Amniotic stem cell (primary cell): ENCODE data around the gene ERICH6.
A peak's percentile ranks its signal among the peaks of the same experiment; 100 is the strongest.

Experiments
- DNase-seq: peaks from one replicate; lab custom pipeline; 2025; lab: John Stamatoyannopoulos, UW

The ERICH6 gene

GRCh38 chr3:150736903-150737832, 33.4 kb upstream of the ERICH6 start:
- DNase-seq: no peak

DNA sequence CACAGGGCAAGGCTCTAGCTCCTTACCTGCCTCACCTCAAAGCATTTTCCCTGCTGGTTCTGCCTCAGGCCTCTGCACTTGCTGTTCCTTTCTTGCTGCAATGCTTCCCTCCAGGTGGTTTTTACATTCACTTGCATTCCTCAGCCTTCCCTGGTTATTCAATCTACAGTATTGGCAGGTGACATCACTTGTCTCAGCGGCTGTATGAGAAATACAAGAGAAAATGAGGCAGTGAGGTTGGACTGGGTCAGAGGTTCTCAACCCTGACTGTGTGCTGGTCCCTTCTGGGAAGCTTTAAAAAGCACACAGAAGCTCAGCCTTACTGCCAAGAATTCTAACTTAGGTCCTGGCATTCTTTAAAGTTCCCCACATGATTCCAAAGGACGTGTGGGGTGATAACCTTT, 32.6 kb upstream of the ERICH6 start:
- no peak for DNase-seq

GRCh38 chr3:150734795-150735119, 31.0 kb upstream of the ERICH6 start:
- DNase-seq: no peak

DNA sequence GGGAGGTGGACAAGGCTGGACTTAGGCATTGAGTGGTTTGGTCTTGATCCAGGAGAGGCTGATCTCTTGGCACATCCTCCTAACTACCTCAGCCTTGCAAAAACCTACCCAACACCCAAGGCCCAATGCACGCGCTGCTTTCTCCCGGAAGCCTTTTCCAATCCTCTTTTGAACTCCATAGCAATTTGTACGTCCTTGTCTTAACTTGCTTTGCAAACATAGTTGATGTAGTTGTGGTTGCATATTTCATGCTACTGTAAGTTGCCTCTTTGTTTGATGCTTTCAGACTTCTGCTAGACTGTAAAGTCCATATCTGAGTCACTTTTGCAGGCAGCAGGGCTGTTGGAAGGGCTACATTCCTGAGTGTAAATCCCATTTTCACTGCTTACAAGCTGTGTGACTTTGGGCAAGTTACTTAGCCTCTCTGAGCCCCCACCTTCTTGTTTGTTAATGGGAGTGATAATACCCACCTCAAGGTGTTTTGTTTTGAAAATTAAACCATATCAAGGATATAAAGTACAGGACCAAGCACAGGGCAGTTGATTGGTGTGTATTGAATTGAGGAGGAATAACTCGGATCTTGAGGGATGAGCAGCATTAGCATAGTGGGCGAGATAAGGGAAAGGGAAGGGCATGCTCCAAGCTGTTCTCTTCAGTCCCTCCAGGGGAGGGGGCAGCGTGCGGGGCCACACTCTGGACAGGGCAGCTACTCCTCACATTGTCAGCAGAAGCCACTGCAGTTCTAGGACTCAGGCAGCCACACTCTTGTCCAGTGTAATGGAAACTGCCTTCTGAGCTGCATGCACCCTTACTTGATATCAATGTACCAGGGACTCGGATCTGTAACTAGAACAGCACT, 30.4 kb upstream of the ERICH6 start:
- no peak for DNase-seq

DNA sequence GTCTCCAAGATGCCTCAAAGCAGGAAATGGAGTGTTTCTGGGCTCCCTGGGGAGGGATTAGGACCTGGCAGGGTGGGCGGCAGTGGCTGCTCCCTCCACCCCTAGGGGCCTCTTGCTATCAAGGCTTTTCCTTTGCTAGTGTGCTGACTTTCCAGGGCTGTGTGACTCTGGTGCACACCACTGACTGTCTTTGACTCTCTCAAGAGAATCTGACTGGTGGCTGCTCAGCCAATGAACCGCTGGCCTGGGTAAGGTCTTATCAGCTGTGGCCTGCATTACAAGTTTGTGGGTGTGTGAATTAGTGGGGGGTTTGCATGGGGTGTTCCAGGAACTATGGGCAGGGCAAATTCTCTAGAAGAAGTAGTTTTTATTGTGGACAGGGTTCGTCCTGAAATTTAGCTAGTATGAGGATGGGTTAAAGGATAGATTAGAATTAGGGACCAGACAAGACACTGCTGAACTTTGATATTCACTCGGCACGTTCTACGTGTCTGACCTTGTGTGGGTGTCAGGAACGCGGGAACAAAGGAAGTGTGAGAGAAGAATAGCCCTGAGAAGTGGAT, 29.7 kb upstream of the ERICH6 start:
- no peak for DNase-seq

DNA sequence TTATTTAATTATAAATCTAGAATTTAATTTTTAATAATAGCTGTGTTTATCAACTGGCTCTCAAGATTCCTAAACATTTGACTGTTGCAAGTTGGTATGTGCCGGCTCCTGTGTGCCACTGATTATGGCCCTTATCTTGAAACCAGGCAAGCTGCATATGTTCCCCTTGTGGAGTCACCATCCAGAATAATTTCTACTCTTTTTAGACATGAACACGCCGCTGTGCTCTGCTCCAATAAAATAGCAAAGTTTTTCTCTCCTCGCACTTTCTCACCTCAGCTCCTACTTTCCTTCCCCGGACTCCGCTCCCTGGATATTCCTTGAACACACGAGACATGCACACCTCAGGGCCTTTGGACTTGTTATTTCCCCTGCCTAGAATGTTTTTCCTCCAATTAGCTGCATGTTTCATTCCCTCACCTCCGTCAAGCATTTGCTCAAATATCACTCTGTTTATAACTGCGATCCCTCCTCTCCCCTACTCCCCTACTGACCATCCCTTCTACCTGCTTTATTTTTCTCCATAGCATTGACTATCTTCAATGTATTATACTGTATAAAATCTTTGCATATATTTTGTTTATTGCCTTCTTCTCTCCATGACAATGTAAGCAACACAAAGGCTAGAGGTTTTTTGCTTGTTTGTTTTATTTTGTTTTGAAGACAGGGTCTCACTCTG, 26.1 kb upstream of the ERICH6 start:
- no peak for DNase-seq

- no peak for DNase-seq
These were observed 24.2 kb upstream of the ERICH6 start for GRCh38 chr3:150727653-150728502.

GRCh38 chr3:150725548-150725947, 21.8 kb upstream of the ERICH6 start:
- no peak for DNase-seq

DNA sequence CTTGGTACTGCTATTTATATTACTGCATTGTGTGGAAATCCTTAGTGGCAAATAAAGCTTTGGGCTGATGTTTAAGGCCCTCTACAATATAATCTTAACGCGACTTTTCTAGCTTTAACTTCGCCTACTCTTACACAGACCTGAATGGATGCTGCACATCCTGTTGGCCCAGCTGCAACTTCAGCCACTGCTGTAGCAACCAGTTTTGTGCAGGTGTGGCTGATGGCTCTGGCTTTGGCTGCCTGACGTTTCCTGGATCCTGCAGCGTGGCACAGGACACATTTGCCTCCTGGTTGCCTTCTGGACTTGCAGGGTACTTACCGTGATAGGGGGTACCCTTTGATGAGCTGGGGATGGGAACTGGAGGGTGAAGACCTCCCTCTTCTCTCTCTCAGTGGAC, 20.2 kb upstream of the ERICH6 start:
- no peak for DNase-seq

- DNase-seq: no peak
These were observed 18.5 kb upstream of the ERICH6 start for GRCh38 chr3:150722267-150722666.

DNA sequence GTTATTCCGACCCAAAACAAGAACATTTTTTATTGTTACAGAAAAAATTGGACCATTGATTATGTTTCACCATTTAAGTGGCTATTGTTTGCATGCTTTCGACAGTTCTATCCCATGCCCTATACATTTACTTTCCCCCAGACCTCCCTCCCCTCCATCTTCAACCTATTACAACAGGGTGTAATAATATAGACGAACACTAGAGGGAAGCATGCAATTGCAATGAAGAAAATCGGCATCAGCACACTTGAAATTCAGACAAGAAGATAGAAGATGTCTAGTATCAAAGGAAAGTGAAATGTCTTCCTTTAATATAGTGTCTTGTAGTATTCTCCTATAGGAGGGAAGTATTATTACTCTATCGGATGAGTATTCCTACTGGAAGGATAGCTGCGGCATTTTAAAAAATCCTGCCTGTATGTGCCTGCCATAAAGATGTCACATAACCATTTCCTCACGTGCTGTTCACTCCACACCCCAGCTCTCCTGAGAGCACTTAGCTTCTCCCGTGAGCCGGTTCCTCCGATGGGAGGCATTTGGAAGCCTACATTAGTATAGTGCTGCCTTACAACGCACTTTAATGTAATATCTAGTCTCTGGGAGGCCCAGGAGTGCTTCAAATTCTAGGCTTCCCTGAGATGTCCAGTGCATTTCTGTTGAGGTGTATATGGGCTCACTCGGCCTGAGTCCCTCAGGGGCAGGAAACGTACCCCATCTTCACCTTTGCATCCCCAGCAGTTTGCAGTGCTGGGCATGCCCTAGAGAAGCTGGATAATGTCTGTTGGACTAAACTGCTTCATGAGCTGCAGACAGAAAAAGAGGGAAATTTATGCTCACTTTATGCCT, 17.8 kb upstream of the ERICH6 start:
- peak; percentile 29 for DNase-seq

DNA sequence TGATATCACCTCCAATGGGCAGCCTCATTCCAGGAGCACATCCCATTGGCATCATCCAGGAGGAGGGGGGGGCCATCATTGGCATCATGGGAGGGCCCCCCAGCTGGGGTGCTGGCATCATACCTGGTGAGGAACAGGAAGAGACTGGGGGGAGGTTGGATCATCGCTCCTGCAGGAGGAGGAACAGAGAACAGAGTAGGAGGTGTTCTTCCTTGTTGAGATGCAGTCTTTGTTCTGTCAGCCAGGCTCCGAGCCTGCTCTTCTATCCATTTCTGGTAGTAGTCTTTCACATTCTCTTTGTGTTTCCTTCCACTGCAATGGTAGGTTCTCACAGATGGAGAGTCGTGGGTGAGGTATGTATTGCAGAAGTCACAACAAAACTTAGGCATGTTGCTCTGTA, 16.7 kb upstream of the ERICH6 start:
- no peak for DNase-seq

DNA sequence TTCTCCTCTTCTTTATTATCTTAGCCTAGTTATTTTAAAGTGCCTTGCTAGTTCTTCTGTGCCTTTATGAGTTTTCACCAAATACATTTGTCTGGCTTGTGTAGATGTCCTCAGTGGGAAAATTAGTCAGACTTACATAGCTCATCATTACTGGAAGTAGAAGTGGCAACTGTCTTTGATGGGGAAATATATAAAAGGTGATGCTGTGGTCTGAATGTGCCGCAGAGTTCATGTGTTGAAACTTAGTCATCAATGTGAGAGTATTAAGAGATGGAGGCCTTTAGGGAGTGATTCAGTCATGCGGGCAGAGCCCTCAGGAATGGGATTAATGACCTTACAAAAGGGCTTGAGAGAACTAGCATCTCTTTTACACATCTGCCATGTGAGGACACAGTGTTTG, 6.4 kb upstream of the ERICH6 start:
- no peak for DNase-seq

GRCh38 chr3:150703299-150703755, 393 bp downstream of the ERICH6 start:
- DNase-seq: no peak

- DNase-seq: no peak
These were observed 4.6 kb downstream of the ERICH6 start for GRCh38 chr3:150699068-150699639.

GRCh38 chr3:150697646-150698045, 6.1 kb downstream of the ERICH6 start:
- no peak for DNase-seq

DNA sequence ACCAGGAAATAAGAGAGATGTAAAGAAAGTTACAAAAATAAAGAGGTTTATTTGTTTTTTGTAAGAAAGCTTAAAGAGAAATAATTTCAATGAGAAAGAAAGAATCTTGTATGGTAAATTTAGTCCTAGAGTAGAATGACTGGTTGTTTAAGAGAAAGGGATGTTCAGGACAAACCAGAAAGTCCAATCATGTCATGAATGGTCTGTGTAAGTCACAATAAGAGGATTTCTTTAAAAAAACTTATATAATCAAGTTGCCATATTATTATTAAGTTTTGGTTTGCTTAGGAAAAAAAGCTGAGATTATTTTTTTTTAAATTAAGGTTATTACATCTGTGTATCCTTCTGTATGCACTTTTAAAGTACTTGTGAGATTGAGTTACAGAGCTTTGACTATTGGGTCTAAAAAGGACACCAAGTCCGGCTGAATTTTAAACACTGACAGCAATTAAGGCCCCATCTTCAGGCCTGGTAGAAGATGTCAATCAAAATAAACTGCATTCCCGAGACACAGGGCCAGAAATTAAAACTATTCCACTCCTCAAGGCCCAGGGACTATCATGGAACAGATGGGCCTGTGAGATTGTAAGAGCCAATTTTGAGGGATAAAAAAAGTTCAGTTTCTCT, 12.2 kb downstream of the ERICH6 start:
- DNase-seq: no peak

DNA sequence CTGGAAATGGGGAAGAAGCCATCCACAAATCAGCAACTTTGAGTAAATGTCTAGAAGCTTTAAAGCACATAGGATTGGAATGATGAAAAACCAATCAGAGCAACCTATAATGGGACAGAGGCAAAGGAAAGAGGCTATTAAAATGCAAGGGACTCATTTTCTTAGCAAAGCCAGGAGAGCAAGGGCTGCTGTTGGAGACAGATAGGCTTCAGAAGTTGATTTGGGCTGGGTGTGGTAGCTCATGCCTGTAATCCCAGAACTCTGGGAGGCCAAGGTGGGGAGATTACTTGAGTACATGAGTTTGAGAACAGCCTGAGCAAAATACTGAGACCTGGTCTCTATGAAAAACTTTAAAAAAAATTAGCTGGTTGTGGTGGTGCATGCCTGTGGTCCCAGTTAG, 16.1 kb downstream of the ERICH6 start:
- DNase-seq: no peak

GRCh38 chr3:150682824-150683223, 20.9 kb downstream of the ERICH6 start:
- DNase-seq: no peak
